NCI-H1048 (cell line): ENCODE measurements around the gene EP300.
"Not testable (repeated sequence)": the region's sequence is repeated elsewhere in the genome, so short reads cannot be mapped to it uniquely, and the experiment has no call there.

Experiments used
- DNase-seq: peaks from one replicate; lab custom pipeline; 2025; lab: John Stamatoyannopoulos, UW

Gene EP300

DNA sequence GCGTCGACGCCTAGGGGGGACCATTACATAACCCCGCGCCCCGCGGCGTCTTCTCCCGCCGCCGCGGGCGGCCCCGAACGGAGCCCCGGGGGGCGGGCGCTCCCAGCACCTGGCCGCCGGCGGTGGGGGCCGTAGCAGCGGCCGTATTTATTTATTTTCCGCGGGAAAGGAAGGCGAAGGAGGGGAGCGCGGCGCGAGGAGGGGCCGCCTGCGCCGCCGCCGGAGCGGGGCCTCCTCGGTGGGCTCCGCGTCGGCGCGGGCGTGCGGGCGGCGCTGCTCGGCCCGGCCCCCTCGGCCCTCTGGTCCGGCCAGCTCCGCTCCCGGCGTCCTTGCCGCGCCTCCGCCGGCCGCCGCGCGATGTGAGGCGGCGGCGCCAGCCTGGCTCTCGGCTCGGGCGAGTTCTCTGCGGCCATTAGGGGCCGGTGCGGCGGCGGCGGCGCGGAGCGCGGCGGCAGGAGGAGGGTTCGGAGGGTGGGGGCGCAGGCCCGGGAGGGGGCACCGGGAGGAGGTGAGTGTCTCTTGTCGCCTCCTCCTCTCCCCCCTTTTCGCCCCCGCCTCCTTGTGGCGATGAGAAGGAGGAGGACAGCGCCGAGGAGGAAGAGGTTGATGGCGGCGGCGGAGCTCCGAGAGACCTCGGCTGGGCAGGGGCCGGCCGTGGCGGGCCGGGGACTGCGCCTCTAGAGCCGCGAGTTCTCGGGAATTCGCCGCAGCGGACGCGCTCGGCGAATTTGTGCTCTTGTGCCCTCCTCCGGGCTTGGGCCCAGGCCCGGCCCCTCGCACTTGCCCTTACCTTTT, at the start of gene EP300:
TSS of gene EP300 (plus strand) at position 570 of the 795 bp plus-strand sequence. CDS start 413 bp downstream, outside the sequence.
- DNase-seq: no peak

DNA sequence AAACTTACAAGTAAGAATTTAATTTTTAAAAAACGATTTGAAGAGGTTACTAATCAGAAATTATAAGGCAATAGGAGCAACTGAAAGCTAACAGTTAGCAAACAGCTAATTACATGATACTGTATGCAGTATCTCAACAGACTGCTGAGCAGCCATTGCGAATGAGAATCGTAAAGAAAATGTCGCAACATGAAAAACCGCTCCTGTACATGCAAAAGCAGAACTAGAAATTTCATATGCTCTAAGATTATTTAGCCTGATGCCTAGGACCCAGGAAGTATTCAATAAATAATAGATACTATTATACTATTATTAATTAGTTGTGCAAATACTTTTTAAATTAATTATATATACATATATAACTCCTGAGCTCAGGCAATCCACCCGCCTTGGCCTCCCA, 48.7 kb upstream of the EP300 start:
- DNase-seq: no peak

DNA sequence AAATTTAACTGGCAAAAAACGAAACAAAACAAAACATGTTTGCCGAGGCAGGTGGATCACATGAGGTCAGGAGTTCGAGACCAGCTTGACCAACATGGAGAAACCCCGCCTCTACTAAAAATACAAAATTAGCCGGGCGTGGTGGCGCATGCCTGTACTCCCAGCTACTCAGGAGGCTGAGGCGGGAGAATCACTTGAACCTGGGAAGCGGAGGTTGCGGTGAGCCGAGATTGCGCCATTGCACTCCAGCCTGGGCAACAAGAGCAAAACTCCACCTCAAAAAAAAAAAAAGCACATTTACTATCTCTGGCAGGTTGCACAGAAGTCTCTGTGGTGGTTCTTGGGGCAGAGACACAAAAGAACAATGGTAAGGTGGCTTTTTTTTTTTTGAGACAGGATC, 46.8 kb upstream of the EP300 start:
- DNase-seq: not testable (repeated sequence)

DNA sequence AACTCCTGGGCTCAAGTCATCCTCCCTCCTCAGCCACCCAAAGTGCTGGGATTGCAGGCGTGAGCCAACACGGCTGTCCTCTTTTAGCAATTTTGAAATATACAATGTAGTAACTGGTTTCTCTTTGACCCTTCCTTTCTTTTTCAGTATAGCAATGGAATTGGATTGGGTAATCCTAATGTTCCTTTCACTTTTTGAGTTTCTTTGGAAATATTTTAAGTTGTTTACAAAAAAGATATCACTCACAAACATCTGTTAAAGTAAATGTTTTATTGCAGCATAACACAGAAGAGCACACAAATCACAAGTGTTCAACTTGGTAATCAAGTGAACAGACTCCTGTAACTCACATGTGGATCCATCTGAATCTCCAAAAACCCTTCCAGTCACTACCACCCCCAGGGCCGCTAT, 44.6 kb upstream of the EP300 start:
- DNase-seq: no peak

DNA sequence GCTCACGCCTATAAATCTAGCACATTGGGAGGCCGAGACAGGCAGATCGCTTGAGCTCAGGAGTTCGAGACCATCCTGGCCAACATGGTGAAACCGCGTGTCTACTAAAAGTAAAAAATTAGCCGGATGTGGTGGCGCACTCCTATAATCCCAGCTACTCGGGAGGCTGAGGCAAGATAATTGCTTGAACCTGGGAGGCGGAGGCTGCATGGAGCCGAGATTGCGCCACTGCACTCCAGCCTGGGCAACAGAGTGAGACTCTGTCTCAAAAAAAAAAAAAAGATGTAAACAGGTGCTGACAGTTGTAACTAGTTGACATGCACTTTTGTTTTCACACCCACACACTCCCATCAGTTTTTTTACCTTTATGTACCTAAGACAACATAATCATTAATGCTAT, 44.0 kb upstream of the EP300 start:
- DNase-seq: not testable (repeated sequence)

DNA sequence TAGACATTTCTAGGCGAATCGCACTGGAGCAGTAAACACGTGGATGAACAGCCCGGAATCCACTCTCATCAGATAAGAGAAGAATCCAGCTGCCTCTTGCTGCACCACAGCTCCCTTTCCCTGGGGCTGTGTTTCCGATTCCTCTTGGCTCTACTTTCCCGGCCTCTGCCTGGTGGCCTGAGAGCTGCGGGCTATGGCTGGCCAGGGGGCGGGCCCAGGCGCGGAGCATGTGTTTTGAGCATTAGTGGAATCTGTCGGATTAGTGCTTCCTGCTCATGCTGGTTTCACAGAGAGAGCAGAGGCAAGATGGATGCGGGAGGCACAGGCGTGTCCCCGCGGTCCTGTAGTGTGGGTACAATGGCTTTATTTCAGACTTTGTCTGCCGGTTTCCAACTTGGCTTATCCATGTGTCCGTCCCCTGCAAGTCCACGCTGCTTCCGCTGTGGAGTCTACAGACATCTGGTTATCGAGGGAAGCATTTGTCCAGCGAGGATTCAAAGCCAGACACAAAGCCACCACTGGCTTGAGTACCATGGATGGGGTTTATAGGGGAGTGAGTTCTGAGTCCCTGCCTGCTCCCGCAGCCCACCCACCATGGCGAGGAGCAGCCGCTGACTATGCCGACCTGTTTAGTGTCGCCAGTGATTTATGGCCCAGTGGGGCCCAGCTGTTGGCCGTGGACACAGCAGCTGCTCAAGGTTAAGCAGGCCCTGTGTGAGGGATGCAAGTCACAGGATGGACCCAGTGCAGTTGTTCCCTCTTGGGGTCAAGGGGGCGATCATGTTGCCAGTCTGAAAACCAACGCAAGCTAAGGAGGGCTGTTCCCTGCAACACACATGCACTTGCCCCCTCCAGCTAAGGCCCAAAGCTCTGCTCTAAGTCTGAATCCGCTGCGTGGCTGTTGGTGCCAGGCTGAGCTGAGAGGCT, 43.3 kb upstream of the EP300 start:
- no peak for DNase-seq

DNA sequence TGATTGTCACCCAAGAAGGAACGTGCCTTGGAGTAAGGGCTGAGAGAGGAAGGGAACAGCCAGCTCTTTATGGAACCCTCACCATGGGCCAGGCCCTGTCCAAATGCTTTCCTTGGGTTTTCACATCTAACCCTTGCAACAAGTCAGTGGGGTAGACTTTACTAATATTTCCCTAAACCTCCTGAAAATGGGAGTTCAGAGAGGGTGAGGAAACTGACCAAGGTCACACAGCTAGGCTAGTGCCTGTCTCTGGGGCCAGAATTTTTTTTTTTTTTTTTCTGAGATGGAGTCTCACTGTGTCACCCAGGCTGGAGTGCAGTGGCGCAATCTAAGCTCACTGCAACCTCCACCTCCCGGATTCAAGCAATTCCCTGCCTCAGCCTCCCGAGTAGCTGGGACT, 42.6 kb upstream of the EP300 start:
- not testable (repeated sequence) for DNase-seq

DNA sequence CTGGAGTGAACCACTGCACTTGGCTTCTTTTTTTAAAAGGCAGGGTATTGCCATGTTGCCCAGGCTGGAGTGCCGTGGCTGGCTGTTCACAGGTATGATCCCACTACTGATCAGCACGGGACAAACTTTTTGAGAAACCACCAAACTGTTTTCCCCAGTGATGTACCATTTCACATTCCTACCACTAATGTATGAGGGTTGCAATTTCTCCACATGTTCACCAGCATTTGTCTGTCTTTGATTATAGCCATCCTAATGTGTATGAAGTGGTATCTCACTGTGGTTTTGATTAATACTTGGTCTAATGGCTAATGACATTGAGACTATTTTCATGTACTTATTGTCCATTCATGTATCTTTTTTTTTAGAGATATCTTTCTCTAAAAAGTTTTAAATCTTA, 41.5 kb upstream of the EP300 start:
- DNase-seq: no peak

DNA sequence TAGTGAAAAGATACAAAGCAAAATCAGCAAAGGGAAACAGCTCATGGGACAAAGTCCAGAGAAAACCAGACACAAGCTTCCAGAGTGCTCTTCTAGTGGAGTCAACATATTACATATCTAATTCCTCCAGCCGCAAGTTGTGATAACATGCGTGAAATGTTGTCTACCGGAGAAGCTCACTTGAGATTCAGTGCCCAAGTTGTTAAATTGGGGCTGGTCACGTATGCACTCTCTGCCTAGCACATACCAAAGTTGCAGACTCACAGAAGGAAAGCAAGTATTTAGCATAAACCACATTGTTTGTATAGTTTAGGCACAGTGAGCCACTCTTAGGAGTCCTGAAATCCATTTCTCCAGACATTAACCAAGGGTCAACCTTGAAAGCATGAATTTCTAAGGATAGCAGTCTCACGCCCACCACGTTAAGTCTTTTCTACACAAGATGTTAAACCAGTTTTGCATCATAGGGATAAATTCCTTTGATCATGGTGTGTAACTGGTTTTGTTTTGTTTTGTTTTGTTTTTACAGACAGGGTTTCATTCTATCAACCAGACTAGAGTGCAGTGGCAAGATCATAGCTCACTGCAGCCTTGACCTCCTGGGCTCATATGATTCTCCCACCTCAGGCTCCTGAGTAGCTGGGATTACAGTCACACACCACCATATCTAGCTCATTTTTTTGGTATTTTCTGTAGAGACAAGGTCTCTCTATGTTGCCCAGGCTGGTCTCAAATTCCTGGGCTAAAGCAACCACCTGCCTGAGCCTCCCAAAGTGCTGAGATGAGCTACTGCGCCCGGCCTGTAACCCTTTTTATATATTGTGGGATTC, 39.5 kb upstream of the EP300 start:
- DNase-seq: no peak

DNA sequence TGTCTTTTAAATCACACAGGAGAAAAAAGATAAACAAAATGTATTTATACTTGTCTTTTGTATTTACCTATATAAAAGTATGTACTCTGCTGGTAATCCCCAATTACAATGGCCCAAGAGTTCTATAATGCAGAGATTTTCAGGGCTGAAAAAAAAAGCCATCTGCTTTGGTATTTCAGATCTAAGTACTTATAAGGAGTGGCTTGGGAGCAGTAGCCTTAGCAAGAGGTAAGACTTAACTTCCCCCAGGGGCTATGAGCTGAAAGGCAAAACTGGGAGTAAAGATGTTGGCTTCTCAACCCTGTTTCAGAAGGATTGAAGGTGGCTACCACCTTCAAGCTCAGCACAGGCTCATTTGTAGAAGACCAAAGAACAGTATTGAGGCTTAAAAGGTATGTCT, 35.3 kb upstream of the EP300 start:
- no peak for DNase-seq

DNA sequence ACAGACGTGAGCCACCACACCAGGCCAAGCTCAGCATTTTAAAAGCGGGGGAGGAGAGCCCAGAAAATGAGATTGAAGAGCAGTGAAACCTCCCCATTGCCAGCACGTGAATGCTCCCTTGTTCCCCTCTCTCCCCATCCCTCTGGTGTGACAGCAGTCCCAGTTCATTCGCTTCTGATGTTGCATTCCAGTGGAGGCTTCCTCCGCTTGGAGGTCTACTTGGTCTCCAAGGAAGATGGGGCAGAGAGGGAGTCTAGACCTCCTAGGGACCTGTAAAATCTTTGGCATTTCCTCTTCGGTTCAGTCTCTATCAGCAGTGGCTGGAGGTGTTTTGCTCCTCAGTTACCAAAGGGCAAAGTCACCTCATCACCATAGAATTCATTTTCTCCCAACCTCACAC, 30.2 kb upstream of the EP300 start:
- no peak for DNase-seq

DNA sequence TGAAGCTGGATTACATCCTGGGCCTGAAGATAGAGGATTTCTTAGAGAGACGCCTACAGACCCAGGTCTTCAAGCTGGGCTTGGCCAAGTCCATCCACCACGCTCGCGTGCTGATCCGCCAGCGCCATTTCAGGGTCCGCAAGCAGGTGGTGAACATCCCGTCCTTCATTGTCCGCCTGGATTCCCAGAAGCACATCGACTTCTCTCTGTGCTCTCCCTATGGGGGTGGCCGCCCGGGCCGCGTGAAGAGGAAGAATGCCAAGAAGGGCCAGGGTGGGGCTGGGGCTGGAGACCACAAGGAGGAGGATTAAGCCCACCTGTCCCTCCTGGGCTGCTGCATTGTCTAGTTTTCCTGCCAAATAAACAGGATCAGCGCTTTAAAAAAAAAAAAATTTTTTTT, 28.1 kb upstream of the EP300 start:
- not testable (repeated sequence) for DNase-seq

DNA sequence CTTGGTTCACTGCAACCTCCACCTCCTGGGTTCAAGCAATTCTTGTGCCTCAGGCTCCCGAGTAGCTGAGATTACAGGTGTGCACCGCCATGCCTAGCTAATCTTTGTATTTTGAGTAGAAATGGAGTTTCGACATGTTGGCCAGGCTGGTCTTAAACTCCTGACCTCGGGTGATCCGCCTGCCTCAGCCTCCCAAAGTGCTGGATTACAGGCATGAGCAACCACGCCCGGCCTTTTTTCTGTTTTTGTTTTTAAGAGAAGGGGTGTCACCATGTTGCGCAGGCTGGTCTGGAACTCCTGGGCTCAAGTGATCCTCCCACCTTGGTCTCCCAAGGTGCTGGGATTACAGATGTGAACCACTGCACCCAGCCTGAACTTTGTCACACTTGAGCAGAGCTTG, 26.1 kb upstream of the EP300 start:
- DNase-seq: not testable (repeated sequence)

DNA sequence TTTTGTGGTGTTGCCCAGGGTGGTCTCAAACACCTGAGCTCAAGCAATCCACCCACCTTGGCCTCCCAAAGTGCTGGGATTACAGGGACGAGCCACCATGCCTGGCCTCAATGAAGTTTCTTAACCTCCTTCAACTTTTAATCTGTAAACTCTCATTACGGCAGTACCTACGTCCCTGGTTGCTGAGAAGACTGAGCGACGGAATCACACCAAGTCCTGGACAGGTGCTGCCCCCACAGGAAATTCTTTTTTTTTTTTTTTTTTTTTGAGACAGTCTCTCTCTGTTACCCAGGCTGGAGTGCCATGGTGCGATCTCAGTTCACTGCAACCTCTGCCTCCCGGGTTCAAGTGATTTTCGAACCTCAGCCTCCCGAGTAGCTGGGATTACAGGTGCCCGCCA, 24.4 kb upstream of the EP300 start:
- not testable (repeated sequence) for DNase-seq

DNA sequence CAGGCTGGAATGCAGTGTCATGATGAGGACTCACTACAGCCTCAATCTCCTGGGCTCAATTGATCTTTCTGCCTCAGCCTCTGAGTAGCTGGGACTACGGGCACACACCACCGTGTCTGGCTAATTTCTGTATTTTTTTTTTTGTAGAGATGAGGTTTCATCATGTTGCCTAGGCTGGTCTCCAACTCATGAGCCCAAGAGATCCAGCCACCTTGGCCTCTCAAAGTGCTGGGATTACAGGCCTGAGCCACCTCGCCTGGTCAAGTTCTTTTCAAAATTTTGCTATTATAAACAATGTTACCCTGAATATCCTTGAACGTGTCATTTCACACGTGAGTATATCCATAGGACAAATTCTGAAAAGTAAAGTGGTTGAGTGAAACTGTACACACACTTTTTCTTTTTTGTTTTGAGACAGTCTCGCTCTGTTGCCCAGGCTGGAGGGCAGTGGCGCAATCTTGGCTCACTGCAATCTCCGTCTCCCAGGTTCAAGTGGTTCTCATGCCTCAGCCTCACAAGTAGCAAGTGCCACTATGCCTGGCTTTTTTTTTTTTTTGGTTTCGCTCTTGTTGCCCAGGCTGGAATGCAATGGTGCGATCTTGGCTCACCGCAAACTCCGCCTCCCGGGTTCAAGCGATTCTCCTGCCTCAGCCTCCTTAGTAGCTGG, 21.6 kb upstream of the EP300 start:
- no peak for DNase-seq

DNA sequence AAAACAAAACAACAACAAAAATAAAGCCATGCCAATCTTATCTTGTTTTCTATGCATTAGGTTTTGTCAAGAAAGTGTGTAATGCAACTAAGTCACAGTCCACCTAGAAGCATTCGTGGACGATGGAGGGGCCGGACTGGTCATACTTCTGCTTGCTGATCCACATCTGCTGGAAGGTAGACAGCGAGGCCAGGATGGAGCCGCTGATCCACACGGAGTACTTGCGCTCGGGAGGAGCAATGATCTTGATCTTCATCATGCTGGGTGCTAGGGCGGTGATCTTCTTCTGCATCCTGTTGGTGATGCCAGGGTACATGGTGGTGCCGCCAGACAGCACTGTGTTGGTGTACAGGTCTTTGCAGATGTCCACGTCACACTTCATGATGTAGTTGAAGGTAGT, 18.3 kb upstream of the EP300 start:
- DNase-seq: no peak

DNA sequence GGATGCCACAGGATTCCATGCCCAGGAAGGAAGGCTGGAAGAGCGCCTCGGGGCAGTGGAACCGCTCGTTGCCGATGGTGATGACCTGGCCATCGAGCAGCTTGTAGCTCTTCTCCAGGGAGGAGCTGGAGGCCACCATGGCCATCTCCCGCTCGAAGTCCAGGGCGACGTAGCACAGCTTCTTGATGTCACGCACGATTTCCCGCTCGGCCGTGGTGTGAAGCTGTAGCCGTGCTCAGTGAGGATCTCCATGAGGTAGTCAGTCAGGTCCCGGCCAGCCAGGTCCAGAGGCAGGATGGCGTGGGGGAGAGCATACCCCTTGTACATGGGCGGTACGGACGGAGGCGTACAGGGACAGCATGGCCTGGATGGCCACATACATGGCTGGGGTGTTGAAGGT, 17.9 kb upstream of the EP300 start:
- DNase-seq: no peak

DNA sequence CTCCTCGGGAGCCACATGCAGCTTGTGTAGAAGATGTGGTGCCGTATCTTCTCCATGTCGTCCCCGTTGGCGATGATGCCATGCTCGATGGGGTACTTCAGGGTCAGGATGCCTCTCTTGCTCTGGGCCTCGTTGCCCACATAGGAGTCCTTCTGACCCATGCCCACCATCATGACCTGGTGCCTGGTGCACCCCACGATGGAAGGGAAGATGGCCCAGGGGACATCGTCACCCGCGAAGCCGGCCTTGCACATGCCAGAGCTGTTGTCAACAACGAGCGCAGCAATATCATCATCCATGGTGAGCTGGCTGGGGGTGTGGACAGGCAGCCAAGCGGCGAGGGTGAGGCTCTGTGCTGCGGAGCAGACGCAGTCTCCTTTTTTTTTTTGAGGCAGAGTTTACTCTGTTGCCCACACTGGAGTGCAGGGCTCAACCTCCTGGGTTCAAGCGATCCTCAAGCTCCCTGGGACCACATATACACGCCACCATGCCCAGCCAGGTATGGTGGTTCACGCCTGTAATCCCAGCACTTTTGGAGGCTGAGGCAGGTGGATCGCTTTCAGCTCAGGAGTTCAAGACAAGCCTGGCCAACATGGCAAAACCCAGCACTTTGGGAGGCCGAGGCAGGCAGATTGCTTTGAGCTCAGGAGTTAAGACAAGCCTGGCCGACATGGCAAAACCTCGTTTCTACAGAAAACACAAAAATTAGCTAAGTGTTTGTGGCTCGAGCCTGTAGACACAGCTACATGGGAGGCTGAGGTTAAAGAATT, 17.3 kb upstream of the EP300 start:
- no peak for DNase-seq

DNA sequence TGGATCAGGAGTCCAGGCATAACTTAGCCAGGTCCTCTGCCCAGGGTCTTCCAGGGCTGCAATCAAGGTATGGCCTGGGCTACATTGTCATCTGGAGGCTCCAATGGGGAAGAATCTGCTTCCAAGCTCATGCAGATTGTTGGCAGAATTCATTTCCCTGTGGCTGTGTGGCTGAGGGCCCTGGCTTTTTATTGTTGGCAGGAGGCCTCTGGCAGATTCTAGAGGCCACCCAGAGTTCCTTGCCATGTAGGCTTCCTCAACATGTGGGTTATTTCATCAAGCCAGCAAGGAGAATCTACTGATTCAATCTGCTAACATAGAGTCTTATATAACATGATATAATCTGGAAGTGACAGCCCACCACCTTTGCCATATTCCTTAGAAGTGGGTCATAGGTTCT, 16.4 kb upstream of the EP300 start:
- no peak for DNase-seq

DNA sequence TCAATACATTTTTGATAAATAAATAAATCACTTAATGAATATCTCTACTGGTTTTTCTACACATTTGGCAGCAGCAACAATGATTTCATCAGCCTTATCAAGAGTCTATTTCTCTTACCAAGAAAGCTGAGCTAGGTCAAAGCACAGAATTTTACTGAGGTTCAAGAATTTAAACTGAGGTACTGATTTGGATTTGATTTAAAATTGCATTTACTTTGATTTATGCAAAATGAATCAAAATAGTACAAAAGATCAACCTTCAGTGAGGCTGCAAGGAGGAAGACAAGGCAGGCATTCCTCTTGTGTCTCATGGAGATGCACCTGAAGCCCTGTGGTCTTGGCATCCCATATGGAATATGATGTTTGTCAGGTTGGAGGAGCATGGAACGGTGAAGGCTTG, 15.5 kb upstream of the EP300 start:
- no peak for DNase-seq

DNA sequence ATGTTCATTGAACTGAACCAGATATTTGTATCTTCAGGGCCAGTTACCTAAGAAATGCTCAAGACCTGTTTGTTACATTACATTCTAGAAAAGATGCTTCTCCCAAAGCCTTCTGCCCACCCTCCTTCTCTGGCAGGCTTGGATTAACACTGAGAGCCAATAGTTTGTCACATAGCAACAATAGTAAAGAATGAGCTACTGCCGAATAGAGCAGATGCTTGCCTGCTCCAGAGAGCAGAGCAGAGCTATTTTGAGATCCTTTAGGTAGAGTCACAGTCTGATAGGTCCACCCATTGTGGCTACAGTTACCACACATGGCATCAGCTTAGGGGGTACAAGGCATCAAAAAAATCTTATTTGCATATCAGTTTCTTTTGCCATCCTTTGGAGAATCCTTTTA, 13.5 kb upstream of the EP300 start:
- no peak for DNase-seq
